ENCODE results near the gene PLAGL1.
"Not testable (repeated sequence)": the region's sequence is repeated elsewhere in the genome, so short reads cannot be mapped to it uniquely, and the experiment has no call there.

Gene PLAGL1

DNA sequence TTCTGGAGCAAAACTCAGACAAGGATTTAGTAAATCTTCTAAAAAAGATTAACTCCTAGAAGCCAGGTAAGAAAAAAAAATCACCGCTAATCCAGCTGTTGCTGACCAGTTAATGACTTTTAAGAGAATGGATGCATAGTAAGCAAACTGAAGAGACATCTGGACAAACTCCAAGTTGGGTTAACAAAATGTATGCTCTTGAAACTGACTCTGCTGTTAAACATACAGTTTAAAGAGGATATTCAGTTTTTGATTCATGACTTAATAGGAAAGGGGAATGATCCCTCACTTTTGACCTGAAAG, 70.4 kb downstream of the PLAGL1 start:
- no peak for DNase-seq (ENCODE audit: low read depth)

DNA sequence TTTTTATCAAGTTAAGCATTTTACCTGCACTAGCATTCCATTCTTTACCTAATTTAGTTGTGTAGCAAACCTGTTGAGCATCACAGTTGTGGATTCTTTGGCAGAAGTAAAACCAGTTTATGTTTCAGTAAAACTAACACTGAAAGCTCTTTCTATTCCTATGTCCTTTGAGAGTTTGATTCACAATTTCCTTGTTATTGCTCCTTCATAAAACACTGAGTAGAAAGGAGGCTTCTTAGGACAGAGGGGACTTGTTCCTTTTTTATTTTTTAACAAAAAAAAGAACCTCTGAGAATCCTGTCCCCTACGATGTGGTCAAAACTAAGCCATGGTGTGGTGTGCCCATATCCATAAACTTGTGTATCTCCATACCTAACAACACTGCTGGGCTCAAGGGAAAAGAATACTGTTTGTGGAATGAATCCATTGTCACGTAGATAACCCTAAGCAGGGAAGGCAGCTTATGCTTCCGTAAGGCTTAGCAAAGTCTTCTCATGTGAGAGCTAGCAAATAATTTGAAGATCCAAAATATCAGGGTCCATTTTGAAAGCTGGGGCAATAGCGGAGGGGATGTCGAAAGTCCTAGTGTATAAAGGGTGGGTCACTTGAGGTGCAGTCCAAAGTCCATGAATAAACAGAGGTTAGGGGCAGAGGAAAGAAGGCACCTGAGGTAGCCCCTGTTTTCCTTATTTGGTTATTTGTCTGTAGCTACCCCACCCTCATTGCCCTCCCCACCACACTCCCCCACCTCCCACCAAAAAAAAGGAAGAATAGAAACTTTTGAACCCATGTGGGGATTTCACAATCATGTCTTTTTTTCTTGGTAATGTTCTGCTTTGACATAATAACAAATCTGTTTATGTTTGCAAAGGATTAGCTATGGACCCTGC, 71.0 kb downstream of the PLAGL1 start:
- no peak for DNase-seq (ENCODE audit: low read depth)

DNA sequence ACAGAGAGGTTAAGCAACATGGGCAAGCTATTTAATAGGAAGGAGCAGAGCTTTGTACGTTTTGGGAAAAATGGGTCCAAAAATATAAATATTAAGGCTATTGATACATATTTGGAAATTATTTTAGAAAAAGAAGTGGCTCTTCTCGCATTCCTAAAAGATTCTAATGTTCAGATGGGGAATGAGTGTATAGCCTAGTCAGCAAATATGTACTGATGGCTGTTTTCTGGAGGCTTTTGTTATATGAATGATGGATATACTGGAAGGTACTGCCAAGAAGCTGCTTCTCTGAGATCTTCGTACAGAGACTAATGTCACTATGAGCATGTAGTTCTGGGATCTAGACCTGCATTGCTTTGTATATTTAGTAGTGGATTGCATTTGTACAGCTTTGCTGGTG, 71.7 kb downstream of the PLAGL1 start:
- no peak for DNase-seq (ENCODE audit: low read depth)

DNA sequence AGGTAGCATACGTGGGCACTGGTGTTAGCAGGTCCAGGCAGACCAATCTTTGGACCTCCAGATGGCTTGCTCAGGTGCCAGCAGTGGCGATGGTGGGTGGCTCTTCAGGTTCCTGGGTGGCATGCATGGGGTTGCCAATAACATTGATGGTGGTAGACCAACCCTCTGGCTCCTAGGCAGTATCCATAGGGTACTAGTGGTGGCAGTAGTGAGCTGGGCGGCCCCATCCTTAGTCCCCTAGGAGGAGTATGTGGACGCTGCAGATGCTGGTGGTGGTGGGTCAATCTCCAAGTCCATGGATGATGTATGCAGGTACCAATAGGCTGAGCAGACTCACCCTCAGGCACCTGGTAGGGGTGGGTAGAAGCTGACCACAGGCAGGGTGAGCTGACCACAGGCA, 73.2 kb downstream of the PLAGL1 start:
- no peak for DNase-seq (ENCODE audit: low read depth)

DNA sequence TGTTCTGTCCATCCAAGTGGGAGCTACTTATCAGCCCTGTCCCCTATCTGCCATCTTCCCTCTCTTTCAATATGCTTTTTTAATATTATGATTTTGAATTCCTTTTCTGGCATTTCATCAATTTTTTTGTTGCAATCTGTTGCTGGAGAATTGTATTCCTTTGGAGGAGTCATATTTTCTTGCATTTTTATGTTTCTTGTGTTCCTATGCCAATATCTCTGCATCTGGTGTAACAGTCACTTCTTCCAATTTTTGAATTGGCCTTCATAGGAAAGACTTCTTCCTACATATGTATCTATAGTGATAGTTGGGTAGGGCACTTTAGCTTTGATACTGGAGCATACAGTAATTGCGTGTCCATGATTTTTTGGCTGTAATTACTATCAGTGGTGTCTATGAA, 73.7 kb downstream of the PLAGL1 start:
- DNase-seq (ENCODE audit: low read depth) = no peak

DNA sequence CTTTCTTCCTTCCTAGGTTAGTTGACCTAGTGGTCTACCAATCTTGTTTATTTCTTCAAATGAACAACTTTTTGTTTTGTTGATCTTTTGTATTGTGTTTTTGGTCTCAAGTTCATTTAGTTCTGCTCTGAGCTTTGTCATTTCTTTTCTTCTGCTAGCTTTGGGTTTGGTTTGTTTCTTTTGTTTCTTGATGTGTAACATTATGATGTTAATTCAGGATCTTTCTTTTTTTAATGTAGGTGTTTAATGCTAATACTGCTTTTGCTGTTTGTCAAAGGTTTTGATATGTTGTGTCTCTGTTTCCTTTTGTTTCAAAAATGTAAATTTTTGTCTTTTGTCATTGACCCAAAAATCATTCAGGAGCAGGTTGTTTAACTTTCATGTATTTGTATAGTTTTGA, 78.1 kb downstream of the PLAGL1 start:
- DNase-seq (ENCODE audit: low read depth) = no peak

DNA sequence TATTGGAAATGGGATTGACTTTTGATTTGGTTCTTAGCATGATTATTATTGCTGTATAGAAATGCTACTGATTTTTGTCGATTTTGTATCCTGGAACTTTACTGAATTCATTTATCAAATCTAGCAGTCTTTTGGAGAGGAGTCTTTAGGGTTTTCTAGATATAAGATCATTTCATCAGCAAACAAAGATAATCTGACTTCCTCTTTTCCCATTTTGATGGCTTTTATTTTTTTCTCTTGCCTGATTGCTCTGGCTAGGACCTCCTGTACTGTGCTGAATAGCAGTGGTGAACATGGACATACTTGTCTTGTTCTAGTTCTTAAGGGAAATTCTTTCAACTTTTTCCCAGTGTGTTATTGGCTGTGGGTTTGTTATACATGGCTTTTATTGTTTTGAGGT, 79.2 kb downstream of the PLAGL1 start:
- no peak for DNase-seq (ENCODE audit: low read depth)

DNA sequence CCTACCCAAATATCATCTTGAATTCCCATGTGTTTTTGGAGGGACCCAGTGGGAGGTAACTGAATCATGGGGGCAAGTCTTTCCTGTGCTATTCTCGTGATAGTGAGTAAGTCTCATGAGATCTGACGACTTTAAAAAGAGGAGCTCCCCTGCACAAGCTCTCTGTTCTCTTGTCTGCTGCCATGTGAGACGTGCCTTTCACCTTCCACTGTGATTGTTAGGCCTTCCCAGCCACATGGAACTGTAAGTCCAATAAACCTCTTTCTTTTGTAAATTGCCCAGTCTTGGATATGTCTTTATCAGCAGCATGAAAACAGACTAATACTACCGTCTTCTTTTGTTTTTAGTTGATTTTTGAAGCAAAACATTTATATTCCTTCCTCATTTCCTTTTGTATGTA, 91.0 kb downstream of the PLAGL1 start:
- DNase-seq (ENCODE audit: low read depth) = not testable (repeated sequence)

DNA sequence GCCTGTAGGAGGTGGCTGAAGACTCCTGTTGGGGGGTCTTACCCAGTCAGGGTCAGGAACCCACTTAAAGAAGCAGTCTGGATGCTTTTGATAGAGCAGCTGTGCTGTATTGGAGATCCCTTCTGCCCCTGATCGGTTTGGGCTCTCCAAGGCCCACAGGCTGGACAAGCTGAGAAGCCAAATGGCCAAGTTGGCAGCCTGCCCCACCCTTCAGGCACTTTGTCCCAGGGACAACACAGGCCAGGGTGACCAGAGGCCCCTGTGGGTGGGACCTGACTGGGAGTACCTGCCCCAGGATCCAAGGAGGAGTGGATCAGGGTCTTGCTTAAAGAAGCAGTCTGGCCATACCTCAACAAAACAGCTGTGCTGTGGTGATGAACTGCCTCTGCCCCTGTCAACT, 95.4 kb downstream of the PLAGL1 start:
- no peak for DNase-seq (ENCODE audit: low read depth)

DNA sequence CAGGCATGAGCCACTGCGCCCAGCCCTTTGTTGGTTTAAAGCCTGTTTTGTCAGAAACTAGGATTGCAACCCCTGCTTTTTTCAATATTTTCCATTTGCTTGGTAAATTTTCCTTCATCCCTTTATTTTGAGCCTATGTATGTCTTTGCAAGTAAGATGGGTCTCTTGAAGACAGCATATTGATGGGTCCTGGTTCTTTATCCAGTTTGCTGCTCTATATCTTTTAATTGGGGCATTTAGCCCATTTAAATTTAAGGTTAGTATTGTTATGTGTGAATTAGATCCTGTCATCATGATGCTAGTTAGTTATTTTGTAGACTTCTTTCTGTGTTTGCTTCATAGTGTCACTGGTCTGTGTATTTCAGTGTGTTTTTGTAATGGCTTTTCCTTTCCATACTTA, 97.0 kb downstream of the PLAGL1 start:
- no peak for DNase-seq (ENCODE audit: low read depth)

DNA sequence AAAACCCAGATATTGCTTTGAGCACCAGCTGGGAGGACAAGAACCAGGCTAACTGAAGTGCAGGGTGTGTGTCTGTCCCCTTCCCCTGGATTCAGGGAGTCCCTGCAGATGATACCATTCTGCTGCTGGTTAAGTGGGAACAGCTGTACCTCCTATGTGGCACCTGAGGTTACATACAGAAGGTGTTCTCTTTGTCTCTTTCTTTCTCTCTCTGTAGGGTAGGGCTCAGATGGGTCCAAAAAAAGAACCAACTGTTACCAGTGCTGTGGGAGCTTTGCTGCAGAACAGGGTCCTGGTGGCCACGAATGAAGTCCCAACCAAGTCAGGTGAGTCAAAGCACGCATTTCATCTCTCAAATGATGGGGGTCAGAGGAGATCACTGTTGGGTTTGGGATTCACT, 105.2 kb downstream of the PLAGL1 start:
- DNase-seq (ENCODE audit: low read depth) = no peak

DNA sequence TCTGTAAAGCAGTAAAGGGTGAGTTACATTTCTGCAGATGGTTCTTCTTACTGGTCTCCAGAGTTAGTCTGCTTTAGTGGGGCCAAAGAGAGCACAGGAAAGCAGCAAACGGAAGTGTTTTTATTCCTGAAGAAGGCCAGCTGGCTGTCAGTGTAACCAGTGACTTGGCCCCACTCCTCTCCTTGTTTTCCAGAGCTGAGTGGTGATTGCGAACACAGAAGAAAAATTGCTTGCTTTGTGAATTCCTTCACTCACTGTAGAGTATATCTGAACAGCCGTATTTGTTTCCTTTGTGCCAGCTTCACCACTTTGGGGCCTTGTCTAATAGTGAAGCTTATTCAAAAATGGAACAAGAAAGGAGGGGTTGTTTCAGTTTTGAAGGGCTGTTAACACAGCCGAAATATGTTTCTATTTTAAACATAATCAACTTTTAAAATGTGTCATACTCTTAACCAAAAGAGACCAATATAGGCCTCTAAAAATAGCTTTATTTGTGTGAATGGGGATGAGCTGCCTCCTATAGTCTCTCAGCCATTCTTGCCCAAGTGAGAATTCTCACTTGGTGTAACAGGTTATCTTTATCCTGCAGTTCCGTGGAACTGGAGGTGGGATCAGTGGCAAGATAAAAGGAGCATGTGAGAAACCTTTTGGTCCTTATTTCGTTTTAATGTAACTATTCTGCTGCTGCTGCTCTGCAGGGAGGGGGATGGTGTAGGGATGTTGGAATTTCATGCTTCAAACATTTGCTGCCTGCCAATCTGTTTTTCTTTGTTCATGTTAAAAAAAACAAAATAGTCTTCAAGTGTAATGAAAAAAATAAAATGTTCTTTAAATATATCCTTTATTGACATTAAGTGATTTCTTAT, 105.9 kb downstream of the PLAGL1 start:
- no peak for DNase-seq (ENCODE audit: low read depth)

DNA sequence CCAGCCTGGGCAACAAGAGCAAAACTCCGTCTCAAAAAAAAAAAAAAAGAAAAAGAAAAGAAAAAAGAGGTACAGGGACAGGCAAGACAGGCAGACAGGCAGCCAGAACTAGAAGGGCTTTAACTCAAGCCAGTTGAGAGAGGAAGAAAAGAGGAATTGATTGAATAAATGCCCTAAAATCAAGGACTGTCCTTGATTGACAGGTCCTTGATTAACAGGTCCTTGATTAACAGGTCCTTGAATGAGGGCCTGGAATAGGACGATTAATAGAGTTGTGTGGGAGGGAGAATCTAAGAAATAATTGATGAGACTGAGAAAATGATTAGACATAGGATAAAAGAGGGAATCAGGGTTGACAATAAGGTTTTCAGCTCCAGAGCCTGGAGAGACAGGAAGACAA, 107.7 kb downstream of the PLAGL1 start:
- no peak for DNase-seq (ENCODE audit: low read depth)

DNA sequence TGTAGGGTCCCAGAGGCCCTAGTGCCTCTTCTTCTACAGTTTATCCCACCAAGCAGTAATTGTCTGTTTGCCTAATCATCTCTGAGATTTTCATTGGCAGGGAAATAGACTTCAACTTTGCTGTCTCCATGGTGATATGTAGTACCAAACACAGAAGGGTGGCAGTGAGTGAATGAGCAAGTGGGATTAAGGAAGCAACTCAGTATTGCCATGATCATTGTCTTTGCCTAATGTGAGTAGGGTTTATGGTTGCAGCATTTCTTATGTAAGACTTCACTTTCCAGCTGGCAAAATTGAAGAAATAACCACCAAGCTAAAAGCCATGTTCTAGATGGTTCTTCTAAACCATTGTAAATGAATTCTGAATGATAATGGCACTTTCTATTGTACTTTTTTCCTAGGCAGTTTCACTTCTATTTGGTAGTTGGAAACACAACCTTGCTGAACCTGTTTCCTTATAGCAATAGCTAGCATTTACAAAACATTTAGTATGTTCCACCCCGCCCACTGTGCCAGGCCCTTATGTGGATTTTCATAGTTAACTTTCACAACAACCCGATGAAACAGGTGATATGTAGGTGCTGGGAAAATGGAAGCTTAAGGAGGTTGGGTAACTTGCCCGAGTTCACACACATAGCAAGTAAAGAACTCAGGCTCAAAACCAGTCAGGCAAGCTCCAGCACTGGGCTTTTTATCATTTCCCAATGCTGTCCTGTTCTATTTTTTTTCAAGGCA, 111.8 kb downstream of the PLAGL1 start:
- no peak for DNase-seq (ENCODE audit: low read depth)

DNA sequence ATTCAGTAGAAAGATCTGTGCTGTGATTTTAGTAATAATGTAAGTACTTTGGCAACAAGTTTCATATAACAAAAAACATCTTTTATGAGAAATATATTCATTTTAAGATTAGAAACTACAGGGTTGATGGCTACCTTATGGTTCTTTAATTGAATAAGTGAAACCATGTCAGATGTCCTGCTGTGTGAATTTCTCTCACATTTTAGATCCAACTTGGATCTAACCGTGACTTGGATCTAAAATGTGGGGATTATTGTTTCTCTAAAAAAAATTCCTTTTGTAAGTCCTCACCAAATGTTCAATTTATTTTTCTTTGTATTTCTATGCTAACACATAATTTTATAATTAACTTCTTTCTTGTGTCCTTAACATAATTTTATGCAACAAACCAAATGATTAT, 113.4 kb downstream of the PLAGL1 start:
- DNase-seq (ENCODE audit: low read depth) = no peak
